ENCODE results near the gene KLK6.

- TF ChIP-seq CTCF (IDR thresholded peaks at IDR 0.05) (no peak), POLR2A (IDR thresholded peaks at IDR 0.05) (no peak)
Measured at GRCh38 chr19:50972795-50973376, 3.5 kb upstream of the KLK6 start.
